ENCODE measurements around the gene MYL12A. TPM values are rescaled to one million over a fixed set of nuclear protein-coding genes. Genes with fewer than 3 reads are reported as not detected.

Gene MYL12A
- total and polyA plus RNA-seq, 2 of the 13 experiments (the other 11 are each of a cell fraction or from before 2014, with no cell fraction given) = 261 to 277 TPM

DNA sequence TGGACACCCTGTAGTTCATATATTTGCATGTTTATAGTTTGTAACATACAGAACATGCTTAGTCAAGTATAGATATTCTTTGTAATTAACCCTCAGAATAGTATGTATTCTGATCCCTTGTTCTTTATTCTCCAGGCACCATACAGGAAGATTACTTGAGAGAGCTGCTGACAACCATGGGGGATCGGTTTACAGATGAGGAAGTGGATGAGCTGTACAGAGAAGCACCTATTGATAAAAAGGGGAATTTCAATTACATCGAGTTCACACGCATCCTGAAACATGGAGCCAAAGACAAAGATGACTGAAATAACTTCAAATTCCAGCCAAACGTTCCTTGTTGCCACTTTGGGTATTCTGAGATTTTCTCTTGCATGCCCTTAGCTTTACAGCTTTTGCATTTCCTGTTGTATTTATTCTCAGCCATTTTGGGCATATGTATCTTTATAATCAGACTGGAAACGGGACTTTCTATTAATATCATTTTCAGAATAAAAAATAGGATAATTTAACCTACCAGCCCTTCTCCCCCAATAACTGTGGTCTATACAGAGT, 8.1 kb downstream of the MYL12A start (continued):
- TF ChIP-seq, protein P1, sequence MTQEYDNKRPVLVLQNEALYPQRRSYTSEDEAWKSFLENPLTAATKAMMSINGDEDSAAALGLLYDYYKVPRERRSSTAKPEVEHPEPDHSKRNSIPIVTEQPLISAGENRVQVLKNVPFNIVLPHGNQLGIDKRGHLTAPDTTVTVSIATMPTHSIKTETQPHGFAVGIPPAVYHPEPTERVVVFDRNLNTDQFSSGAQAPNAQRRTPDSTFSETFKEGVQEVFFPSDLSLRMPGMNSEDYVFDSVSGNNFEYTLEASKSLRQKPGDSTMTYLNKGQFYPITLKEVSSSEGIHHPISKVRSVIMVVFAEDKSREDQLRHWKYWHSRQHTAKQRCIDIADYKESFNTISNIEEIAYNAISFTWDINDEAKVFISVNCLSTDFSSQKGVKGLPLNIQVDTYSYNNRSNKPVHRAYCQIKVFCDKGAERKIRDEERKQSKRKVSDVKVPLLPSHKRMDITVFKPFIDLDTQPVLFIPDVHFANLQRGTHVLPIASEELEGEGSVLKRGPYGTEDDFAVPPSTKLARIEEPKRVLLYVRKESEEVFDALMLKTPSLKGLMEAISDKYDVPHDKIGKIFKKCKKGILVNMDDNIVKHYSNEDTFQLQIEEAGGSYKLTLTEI (CRISPR knock-in tag; conservative IDR thresholded peaks at IDR 0.05) = no peak
- TF ChIP-seq REL (CRISPR knock-in tag; conservative IDR thresholded peaks at IDR 0.05) (no peak), ZNF776 (CRISPR knock-in tag; IDR thresholded peaks at IDR 0.05) (no peak), ARHGAP35 (CRISPR knock-in tag; IDR thresholded peaks at IDR 0.05; ENCODE audit: borderline replicate concordance) (no peak), NONO (IDR thresholded peaks at IDR 0.05) (no peak), NONO (CRISPR knock-in tag; conservative IDR thresholded peaks at IDR 0.05) (no peak), ISL2 (CRISPR knock-in tag; IDR thresholded peaks at IDR 0.05) (no peak), ZNF678 (CRISPR knock-in tag; IDR thresholded peaks at IDR 0.05) (no peak), KMT2A (CRISPR knock-in tag; IDR thresholded peaks at IDR 0.05) (no peak)
- TF ChIP-seq, protein P2, sequence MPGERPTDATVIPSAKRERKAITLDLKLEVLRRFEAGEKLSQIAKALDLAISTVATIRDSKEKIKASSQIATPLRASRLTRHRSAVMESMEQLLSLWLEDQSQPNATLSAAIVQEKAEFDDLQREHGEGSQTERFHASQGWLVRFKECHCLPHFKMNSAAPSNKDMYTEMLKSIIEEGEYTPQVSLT (CRISPR knock-in tag; IDR thresholded peaks at IDR 0.05; ENCODE audit: borderline replicate concordance, low read depth) = no peak
- TF ChIP-seq, protein P3, sequence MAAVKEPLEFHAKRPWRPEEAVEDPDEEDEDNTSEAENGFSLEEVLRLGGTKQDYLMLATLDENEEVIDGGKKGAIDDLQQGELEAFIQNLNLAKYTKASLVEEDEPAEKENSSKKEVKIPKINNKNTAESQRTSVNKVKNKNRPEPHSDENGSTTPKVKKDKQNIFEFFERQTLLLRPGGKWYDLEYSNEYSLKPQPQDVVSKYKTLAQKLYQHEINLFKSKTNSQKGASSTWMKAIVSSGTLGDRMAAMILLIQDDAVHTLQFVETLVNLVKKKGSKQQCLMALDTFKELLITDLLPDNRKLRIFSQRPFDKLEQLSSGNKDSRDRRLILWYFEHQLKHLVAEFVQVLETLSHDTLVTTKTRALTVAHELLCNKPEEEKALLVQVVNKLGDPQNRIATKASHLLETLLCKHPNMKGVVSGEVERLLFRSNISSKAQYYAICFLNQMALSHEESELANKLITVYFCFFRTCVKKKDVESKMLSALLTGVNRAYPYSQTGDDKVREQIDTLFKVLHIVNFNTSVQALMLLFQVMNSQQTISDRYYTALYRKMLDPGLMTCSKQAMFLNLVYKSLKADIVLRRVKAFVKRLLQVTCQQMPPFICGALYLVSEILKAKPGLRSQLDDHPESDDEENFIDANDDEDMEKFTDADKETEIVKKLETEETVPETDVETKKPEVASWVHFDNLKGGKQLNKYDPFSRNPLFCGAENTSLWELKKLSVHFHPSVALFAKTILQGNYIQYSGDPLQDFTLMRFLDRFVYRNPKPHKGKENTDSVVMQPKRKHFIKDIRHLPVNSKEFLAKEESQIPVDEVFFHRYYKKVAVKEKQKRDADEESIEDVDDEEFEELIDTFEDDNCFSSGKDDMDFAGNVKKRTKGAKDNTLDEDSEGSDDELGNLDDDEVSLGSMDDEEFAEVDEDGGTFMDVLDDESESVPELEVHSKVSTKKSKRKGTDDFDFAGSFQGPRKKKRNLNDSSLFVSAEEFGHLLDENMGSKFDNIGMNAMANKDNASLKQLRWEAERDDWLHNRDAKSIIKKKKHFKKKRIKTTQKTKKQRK (IDR thresholded peaks at IDR 0.05; ENCODE audit: low read length) = no peak
